ENCODE results near the gene ATAD3C.
"Not testable (repeated sequence)": the region's sequence is repeated elsewhere in the genome, so short reads cannot be mapped to it uniquely, and the experiment has no call there.

Gene ATAD3C

DNA sequence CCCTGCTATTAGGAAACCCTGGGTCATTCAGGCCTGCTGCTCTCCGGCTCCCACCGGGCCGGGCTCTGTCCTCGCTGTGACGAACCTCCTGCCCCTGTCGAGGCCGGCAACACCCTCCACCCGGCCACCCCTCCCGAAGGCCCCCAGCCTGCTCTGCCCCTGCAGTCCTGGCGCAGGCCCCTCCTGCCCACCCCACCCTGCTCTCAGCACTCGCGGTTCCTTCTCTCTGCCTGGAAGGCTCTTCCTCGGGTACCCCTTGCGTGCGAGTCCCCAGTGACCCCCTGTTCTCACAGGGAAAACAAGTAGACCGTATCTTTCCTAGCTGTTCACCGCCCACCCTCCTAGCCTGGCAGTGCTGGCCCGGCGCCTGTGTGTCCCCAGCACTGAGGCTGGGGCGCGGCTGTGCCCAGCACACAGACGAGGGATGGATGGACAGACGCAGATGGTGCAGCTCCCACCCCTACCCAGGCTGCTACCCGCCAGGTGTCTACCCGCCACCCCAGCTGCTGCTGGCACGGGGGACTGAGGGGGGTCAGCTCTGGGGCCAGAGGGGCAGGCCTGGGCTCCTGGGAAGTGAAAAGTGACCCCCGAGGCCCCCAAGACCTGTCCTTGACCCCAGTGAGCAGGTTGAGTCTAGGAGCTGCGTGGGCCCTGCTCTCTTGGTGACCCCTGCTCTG lies 17.1 kb upstream of the ATAD3C start:
- no peak for DNase-seq

DNA sequence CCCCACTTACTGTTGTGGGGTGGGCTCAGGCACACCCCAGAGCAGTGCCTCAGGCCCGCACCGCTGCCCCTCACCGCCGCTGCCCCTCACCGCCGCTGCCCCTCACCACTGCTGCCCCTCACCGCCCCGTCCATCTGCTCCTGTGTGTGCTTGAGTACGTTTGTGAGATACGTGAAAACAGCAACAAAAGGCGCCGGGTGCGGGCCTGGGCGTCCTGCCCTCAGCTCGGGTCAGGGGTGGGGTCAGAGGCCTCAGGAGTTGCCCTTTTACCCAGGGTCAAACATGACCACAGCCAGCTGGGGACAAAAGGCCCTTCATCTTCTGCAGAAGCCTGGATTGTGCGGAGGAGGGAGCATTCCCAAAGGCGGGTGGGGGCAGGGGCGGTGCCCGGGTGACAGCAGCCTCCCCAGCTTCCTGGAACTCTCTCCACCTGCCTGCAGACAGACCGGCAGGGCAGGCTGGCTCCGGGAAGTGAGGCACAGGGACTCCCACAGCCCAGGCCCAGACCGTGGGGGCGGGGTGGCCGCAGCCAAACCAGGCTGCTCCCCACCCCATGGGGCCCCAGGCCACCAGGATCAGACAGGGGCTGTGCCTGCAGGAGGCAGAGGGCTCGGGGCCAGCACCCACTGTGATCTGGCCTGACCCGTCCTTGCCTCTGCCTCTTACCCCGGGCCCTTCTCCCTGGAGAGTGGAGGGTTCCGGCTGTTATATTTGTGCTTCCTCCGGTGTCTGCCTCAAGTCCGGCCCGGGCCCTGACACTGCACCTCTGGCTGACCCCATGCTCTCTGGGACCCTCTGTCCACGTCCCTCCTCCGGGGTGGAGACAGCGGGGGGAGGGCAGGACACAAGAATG lies 16.3 kb upstream of the ATAD3C start:
- DNase-seq, result no peak

DNA sequence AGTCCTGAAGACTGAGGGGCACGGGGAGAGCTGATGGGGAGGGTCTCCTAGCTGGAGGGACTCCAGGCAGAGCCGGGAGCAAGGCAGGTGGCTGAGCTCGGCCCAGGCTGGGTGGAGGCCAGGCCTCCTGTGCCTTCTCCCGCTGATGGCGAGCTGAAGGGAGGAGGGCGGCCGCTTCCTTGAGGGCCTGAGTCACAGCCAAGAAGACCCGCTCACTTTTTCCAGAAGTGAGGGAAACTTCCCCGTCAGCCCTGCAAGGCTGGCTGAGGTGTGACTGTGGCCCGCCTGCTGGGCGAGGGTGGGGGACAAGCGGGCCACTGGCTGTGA lies 15.7 kb upstream of the ATAD3C start:
- no peak for DNase-seq

DNA sequence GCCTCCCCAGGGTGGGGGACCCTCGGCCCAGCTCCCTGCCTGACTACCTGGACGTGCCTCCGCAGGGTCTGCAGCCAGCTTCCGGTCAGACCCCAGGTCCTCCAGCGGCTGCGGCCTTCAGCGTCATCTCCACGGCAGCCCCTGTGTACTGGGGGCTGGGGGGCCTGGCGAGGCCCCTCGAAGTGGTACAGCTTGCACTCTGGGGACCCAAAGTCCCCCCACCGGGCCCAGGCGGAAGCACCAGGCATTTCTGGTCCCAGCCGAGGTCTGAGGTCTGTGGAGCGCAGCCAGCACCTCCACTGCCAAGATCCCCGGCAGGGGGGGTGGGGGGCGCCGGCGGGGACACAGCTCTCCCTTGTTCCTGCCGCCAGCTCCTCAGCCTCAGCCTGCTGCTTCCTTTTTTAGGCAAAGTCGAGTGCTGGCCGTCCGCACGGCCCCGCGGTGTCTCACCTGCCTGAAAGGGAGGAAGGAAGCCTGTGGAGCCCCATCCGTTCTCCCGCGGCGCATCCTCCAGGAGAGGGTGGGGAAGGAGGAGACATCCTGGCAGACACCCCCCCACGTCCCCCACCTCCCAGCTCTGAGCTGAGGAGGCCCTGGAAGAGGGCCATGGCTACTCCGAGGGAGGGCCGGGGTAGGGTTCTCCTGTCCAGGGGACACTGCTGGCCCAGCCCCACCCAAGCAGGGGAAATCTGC lies 15.2 kb upstream of the ATAD3C start:
- no peak for DNase-seq

DNA sequence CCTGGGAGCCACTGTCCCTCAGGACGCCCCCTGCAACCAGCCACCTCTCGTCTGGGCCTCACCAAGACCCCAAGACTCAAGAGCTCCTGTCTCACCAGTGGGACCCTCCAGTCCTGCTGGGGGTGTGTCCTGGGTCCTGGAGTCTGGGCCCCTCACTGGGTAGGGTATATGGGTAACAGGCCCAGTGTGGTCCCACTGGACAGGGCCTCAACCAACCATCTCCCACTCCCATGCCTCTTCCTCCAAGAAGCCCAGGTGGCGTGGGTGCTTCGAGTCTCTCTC lies 14.7 kb upstream of the ATAD3C start:
- DNase-seq, result no peak

DNA sequence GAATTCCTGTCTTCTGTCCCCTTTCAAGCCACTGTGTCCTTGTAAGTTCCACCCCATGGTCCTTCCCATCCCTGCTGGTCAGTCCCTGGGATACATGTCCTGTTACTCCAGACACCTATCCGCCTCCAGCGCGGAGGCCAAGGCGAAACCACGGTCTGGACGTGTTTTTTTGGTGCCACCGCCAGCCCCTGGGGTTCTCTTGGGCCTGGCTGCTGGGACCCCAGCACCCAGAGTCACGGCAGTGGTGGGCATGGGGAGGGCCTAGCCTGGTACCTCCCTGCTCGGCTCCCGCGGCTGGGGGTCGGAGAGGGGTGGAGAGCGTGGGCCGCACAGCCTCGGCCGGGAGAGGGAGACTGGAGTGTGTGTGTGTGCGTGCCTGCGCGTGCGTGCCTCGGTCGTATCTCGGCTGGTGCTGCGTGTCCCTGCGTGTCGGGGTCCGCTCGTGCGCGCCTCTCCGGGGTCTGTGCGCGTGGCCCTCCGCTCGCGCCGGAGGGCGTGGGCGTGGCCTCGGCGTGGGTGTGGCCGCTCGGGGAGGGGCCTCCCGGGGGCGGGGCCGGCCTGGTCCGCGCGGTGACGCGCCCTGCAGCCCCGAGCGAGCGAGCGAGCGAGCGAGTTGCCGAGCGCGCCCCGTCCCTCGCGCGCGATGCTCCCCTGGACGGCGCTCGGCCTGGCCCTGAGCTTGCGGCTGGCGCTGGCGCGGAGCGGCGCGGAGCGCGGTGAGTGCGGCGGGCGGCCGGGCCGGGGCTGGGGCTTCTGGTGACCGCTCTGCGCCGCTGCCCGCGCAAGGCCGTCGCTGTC lies 14.2 kb upstream of the ATAD3C start, which contains the start of gene VWA1:
Gene VWA1, plus strand, starts transcription at position 585 of the 798 bp plus-strand sequence. Its CDS starts 59 bp downstream, at position 644.
- peak; percentile 41 for DNase-seq

DNA sequence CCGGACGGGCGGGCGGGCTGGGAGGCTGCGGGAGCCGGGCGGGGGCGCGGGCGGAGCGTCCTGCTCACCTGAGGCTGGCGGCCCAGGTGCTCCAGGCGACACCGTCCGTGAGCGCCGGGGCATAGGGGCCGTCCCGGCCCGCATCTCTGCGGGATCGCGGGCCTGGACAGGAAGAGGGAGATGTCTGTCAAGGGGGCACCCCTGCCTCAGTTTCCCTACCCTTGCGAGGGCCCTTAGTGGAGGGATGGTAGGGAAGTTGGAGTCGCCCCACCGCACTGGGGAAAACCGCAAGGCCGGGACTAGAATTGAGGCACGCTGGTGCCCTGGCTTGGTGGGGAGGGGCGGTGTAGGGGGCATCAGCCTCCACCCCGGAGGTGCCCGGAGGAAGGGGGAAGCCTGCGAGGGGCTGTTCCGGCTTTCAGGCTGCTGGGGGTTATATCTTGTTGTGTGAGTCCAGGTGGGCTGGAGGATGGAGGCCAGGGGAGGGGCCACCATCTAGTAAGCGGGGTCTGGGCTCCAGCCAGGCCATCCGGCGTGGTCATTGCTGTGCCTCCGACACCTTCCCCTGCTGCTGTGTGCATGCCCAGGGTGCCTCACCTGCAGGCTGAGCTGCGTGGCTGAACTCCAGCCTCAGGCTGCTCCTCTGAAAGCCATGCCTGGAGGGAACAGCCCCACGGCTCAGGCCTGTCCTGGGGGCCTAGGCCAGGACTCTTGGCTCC lies 13.4 kb upstream of the ATAD3C start:
- no peak for DNase-seq

DNA sequence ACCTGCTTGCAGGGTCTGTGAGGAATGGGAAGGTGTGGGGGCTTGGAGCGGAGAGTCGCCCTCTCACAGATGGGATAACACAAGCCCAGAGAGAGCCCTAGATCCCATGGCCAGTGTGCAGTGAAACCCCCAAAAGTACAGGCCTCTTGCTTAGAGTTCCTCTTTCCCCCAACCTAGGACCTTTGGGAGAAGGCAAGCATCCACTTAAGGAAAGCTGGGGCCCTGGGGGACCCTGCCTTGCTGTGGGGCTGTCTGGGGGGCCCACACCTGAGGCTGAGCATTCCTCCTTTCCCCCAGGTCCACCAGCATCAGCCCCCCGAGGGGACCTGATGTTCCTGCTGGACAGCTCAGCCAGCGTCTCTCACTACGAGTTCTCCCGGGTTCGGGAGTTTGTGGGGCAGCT lies 12.9 kb upstream of the ATAD3C start:
- DNase-seq, result no peak

DNA sequence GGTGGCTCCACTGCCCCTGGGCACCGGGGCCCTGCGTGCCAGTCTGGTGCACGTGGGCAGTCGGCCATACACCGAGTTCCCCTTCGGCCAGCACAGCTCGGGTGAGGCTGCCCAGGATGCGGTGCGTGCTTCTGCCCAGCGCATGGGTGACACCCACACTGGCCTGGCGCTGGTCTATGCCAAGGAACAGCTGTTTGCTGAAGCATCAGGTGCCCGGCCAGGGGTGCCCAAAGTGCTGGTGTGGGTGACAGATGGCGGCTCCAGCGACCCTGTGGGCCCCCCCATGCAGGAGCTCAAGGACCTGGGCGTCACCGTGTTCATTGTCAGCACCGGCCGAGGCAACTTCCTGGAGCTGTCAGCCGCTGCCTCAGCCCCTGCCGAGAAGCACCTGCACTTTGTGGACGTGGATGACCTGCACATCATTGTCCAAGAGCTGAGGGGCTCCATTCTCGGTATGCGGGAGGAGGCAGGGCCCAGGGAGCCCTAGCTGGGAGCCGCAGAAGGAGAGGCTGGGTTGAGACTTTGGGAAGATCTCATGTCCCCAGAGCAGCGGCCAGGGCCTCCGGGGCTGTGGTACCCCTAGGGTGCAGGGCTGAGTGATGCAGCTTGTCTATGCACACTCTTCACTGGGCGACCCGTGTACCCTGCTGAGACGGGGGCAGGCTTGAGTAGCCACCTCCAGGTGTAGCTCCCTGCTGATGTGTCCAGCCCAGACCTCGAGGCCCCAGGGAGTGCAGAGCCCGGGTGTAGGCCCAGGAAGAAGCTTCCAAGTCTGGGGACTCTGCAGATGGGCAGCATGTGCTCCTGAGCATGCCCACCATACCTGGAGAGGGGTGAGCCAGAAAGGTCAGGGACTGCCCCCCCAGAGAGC lies 12.2 kb upstream of the ATAD3C start:
- DNase-seq, result no peak

DNA sequence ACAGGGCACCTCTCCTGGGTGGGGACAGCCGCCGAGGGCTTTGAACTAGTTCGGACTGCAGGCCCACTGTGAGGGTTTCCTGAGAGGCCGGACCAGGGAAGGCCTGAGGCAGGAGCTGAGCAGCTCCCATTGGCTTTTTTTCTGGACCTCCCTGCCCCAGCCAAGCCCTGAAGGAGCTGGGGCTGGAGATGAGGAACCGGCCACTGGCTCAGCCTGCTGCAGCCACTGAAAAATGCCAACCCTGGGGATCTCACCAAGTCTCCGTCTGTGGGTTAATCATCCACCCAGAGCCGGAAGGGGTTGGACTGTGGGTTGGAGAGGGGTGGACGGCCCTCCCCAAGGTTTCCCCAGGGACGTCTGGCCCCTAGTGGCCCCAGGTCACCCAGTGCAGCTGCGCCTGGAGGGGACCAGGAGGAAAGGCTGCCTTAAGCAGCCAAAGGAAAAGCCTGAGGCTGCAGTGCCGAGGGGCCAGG lies 11.5 kb upstream of the ATAD3C start:
- no peak for DNase-seq

DNA sequence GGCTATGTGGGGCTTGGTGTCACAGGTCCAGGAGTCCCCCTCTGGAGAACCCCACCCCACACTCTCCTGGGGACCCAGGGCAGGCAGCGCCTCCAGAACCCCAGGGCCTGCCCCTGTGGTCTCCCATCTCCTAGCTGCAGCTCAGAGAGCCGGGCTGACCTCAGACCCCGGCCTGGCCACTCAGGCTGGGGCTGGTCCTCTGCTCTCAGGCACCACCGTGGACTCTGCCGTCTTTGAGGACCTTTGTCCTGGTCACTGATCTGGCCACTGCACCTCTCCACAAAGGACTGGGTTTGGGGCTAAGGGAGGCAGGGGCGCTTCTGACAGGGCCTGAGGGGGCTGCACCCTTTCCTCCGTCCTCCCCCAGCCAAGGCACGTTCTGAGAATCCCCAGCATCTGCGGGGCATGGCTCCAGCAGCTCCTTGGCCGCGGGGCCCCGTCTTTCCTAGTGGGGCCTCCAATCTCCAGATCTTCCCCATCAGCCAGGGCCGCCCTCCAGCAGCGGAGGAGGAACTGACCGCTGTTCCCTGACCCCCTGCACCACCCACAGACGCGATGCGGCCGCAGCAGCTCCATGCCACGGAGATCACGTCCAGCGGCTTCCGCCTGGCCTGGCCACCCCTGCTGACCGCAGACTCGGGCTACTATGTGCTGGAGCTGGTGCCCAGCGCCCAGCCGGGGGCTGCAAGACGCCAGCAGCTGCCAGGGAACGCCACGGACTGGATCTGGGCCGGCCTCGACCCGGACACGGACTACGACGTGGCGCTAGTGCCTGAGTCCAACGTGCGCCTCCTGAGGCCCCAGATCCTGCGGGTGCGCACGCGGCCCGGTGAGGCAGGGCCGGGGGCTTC lies 10.7 kb upstream of the ATAD3C start:
- DNase-seq, result no peak

DNA sequence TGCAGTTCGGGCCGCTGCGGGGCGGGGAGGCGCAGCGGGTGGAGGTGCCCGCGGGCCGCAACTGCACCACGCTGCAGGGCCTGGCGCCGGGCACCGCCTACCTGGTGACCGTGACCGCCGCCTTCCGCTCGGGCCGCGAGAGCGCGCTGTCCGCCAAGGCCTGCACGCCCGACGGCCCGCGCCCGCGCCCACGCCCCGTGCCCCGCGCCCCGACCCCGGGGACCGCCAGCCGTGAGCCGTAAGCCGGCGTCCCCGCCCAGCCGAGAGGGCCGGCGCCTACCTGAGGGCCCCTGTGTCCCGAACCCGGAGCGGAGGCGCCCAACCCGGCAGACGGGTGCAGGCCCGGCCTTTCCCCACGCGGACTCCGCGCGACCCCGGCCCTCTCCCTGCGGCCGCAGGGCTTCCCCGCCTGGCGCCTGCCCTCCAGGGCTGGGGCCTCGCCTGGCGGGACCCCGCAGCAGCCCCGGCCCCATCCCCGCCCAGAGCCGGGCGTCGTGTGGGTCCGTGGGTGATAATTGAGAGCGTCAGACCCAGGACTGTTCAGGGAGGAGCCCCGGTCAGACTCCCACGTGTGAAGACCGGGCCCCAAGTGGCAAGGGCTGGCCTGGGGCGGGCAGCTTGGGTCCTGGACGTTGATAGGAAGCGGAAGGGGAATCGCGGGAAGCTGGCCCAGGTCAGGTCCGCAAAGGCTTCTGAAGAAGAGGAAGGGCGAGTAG lies 9.8 kb upstream of the ATAD3C start:
- DNase-seq, result no peak

DNA sequence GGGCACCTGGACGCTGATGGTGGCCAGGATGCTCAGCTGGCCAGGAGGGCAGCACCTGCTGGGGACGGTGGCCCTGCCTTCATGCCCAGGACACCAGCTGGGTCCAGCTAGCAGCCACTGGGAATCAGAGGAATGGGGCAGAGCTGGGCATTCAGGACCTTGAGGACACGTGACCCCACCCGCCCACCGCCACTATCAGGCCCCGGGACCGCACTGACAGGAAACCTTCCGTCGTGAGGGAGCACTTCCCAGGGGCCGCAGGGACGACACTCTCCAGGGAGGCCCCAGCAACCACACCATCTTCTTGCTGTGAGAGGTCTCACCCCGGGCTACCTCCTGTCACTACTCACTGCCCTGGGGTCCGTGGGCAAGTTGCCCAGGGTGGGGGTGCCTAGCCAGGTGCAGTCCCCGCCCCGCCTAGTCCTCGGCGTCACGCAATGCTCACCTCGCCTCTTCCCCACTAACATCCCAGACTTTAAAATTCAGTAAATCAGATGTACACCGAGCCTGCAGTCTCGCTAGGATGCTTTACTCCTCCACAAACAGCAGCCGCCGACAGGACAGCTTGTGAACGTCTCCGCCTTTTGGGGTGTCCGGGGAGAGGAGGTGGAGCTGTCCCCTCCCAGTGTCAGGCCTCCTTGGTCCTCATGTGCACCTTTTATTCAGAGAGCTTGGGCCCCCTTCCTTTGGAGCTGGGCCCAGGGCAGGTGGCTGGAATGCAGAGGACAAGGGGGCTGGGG lies 9.1 kb upstream of the ATAD3C start:
- no peak for DNase-seq

DNA sequence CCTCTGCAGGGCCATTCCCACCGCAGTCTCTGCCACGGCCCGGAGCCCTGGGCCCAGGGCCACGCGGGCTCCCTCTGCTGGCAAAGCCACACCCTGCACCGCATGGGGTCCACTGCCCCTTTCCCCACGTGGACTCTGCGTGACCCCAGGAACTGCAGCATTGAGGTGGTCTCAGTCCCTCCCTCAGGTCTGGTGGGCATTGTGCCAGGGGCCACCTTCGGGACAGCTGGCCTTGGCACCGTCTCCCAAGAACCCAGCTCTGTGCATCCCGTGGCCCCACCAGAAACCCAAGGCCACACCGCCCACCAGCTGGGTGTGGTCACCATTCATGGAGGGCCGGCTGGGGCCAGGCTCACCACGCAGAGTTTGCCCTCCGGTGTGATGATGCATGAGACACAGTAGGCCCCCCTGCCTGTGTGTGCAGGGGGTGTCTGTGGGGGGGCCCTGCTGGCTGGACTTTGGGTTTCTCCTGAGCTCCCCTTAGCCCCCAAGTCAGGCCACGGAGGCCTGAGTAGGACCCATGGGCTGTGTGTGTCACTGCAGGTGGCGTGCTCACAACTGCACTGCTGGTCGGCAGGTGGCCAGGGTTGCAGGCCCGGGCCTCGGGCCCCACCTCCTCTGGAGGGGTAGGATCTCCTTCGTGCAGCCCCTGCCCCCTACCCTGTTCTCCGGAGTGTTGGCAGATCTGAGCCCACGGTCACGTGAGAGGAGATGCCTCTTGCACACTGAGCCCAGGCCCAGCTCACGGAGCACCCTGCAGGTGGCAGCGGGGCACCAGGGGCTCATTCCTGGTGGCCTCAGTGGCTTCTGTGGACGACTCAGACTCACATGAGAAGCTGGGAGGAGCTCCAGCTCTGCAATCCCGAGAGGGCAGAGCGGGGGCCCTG lies 8.2 kb upstream of the ATAD3C start:
- peak; percentile 32 for DNase-seq

DNA sequence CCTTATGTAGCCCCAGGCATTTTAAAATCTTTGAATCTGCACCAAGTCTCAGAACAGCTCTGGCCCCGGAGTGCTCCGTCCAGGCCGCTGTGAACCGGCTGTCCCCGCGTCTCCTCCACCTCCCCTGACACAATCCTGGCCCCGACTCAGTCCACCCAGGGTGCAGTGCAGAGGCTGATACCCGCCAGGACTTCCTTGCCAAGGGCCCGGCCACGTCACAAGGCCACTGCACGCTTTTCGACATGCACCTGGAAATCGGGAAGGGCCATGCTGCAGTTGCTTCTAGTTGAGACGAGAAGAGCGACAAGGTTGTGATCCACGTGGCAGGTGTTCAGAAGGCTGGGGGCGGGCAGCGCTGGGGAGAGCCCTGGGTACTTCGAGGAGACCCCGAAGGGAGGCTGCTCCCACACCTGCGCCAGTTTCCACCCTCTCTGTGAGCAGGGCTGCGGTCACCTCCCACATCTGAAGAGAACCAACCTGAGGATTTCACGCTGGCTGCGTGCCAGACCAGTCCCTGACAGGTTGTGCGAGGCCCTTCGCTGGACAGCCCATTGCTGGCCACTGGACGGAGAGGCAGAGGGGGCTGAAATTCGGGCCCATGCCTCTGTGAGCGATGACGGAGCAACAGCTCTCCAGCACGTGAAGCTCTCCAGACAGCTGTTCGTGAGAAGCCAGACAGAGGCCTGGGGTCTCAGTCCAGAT lies 7.3 kb upstream of the ATAD3C start:
- DNase-seq, result no peak

DNA sequence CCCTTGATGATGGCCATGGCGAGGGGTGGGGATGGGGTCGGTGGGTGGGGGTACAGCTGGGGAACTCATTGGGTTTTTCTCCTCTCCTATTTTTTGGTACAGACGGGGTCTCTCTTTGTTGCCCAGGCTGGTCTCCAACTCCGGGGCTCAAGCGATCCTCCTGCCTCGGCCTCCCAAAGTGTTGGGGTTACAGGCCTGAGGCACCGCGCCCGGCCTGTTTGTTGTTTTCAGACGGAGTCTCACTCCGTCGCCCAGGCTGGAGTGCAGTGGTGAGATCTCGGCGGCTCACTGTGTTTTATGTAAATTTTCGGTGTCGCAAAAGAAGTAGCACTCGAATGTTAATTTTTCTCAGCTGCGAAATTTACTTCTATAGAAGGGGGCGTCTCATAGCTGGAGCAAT lies 2.9 kb upstream of the ATAD3C start:
- not testable (repeated sequence) for DNase-seq

DNA sequence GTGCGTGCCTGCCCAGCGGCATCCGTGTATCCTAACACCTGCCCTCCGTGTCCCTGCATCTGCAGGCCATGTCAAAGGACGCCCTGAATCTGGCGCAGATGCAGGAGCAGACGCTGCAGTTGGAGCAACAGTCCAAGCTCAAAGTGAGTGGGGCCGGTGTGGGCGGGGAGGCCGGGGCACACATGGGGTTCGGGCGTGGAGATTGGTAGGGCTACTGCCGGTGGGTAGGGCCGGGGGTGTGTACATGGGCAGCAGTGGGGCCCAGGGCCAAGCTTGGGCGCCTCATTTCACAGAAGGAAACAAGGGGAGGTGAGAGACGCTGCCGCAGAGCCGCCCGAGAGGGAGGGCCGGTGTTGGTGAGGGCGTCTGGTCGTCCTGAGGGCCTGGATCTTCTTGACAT lies 1.1 kb downstream of the ATAD3C start:
- not testable (repeated sequence) for DNase-seq

Measured in activated effector memory CD4-positive, alpha-beta T cell treated with Interleukin-2 at 50 U/mL for 16 hours (primary cell).